ENCODE results near the gene STN1. TPM values are rescaled to one million over a fixed set of nuclear protein-coding genes. Genes with fewer than 3 reads are reported as not detected.

STN1 gene
- total and polyA plus RNA-seq, 10 of the 15 experiments (the other 5 are each of a cell fraction or from before 2014, with no cell fraction given), result 22.2 to 31.8 (median 28.5) TPM

DNA sequence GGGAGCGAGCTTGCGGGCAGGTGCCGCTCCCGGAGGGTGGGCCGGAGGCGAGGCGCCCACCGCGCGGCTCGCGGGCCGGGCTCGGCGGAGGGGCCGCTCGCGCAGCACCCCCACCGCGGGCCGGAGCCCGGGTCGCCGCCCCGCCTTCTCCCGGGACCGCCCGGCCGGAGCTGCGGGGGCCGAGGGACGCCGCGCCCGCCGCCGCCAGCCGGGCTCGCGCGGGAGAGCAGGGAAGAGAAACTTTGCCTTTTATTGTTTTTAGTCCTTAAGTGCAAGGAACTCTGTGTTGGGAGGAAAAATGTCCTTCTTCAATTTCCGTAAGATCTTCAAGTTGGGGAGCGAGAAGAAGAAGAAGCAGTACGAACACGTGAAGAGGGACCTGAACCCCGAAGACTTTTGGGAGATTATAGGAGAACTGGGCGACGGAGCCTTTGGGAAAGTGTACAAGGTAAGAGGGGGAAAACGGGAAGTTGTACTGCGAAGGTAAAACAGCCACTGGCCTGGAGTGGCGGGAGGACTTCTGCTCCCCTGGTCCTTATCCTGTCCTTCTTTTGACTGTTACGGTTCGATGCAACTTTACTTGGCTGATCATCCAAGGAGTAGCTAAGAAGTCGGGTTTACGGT lies 49.6 kb upstream of the STN1 start:
- ChIA-PET CTCF (interaction anchor here (0.7 to 1.0 kb wide), 6 partner anchors 9 to 155 kb away, joined by 3 to 4 read pairs (median 3); partner anchors contain the start of gene SFR1), SMC1A (ENCODE audit: uncharacterized antibody, unreplicated experiment) (interaction anchor here (1.6 kb wide), 2 partner anchors 47 to 77 kb away, joined by 4 read pairs; no protein-coding TSS in a partner anchor), RAD21 (ENCODE audit: unreplicated experiment) (interaction anchor here (0.5 to 1.3 kb wide), 3 partner anchors 22 to 155 kb away, joined by 3 to 4 read pairs (median 3); no protein-coding TSS in a partner anchor), POLR2A (interaction anchor here (0.6 to 1.9 kb wide), 7 partner anchors 16 to 154 kb away, joined by 3 to 19 read pairs (median 5); partner anchors contain the start of genes SFR1 and STN1)
- Histone ChIP-seq H3K36me3 (ENCODE audit: control insufficient read depth in 2 of 2, insufficient read depth in 2 of 2, low read length in 1 of 2) (no peaks in the 10 kb centered on the region), H3K27me3 (replicated peaks in 1 of 2; ENCODE audit: control insufficient read depth in 2 of 2, insufficient read depth in 2 of 2, low read length in 1 of 2) (no peaks in the 10 kb centered on the region), H3K79me2 (ENCODE audit: control insufficient read depth, insufficient read depth, low read length) (peaks cover 44% of the 10 kb centered on the region), H2AFZ (ENCODE audit: control insufficient read depth, low read depth, low read length) (peak overlapping the region; percentile 90), H3K4me3 (peak overlapping the region; percentile 87), H3K27ac (ENCODE audit: control insufficient read depth, insufficient read depth) (peak overlapping the region; percentile 77), H3K4me2 (ENCODE audit: control insufficient read depth, insufficient read depth) (peak overlapping the region; percentile 89), H3K9me3 (replicated peaks; ENCODE audit: control insufficient read depth, insufficient read depth, low read length) (no peaks in the 10 kb centered on the region), H3K4me1 (ENCODE audit: control insufficient read depth, insufficient read depth, low read length) (no peaks in the 10 kb centered on the region; the same call in 1 of the 2 replicates), H3K9ac (ENCODE audit: control insufficient read depth, insufficient read depth, low read length) (peak overlapping the region; percentile 71), H4K20me1 (ENCODE audit: control insufficient read depth, insufficient read depth) (no peaks in the 10 kb centered on the region)
- no peak for DNase-seq (ENCODE audit: low read depth, low spot score)
- BruUV-seq (replicated peaks), result no TSS peak
- peak; percentile 36 for ATAC-seq
- 2% methylated on average over 41 of the region's 55 CpGs for WGBS (ENCODE audit: insufficient coverage, insufficient replicate concordance, low lambda C conversion rate, missing lambda C conversion rate)
- no peak for FAIRE-seq
- in situ Hi-C loops (cut with MboI) (loop anchor here (5.0 kb wide), 1 partner anchor 155 kb away; the partner anchor contains the start of gene SFR1), intact Hi-C loops (cut with micrococcal nuclease; ENCODE audit: unreplicated experiment) (loop anchor here (1.0 to 5.0 kb wide), 2 partner anchors 50 to 154 kb away; partner anchors contain the start of gene STN1)
- TF ChIP-seq POLR2AphosphoS5 (IDR thresholded peaks at IDR 0.05; ENCODE audit: low read length), result no peak
- peak in 1 of 2 experiments; percentile 57; a peak in 1 of 3 replicates for TF ChIP-seq EGR1 (IDR thresholded peaks at IDR 0.05; ENCODE audit: borderline replicate concordance in 1 of 2, low read depth in 2 of 2, low read length in 2 of 2)
- TF ChIP-seq MEF2A (IDR thresholded peaks at IDR 0.05; ENCODE audit: insufficient read depth, low read depth, low read length), result no peak
- no peak for TF ChIP-seq SREBF1 (IDR thresholded peaks at IDR 0.05; ENCODE audit: low read length)
- no peak for TF ChIP-seq ZNF24 (IDR thresholded peaks at IDR 0.05)
- peak; percentile 2 for TF ChIP-seq NR2F1 (conservative IDR thresholded peaks at IDR 0.05)
- no peak for TF ChIP-seq IRF4 (IDR thresholded peaks at IDR 0.05; ENCODE audit: low read depth, low read length)
- TF ChIP-seq CTCF (IDR thresholded peaks at IDR 0.05 in 2 of 3, conservative IDR thresholded peaks at IDR 0.05 in 1 of 3; ENCODE audit: control insufficient read depth in 2 of 3, extremely low read depth in 1 of 3, insufficient read depth in 1 of 3, low read depth in 3 of 3, low read length in 3 of 3), result no peak
- TF ChIP-seq PAX8 (IDR thresholded peaks at IDR 0.05), result no peak
- TF ChIP-seq BCLAF1 (IDR thresholded peaks at IDR 0.05), result no peak
- no peak for TF ChIP-seq BCL3 (IDR thresholded peaks at IDR 0.05; ENCODE audit: borderline replicate concordance, insufficient read depth, low read depth, low read length, poor library complexity, severe bottlenecking)
- TF ChIP-seq EZH2 (IDR thresholded peaks at IDR 0.05; ENCODE audit: borderline replicate concordance, control insufficient read depth, low read depth, low read length), result no peak
- TF ChIP-seq CHD2 (IDR thresholded peaks at IDR 0.05; ENCODE audit: borderline replicate concordance, low read depth, low read length), result no peak
- TF ChIP-seq ZSCAN29 (IDR thresholded peaks at IDR 0.05), result no peak
- no peak for TF ChIP-seq SIX5 (IDR thresholded peaks at IDR 0.05; ENCODE audit: low read depth, low read length, severe bottlenecking)
- TF ChIP-seq IKZF2 (IDR thresholded peaks at IDR 0.05), result peak; percentile 24 to 68; a peak in 3 of 4 replicates

Data from GM12878 (cell line).